RWPE1 (cell line): ENCODE measurements around the gene TH.
A peak's percentile ranks its signal among the peaks of the same experiment; 100 is the strongest.
"Not testable (repeated sequence)": the region's sequence is repeated elsewhere in the genome, so short reads cannot be mapped to it uniquely, and the experiment has no call there.

Experiments
- CTCF ChIA-PET: fragments of 350-600 bp; sonication (Branson Sonifier 250); formaldehyde crosslinking; extraction: SDS; loops from one replicate; lab custom pipeline; 2021; lab: Yijun Ruan, JAX
- POLR2A ChIA-PET: fragments of 400-600 bp; formaldehyde crosslinking; extraction: SDS; loops from one replicate; lab custom pipeline; 2020; ENCODE audit warnings: antibody characterized with exemption; ENCODE audit not compliant: low non-redundant PET; lab: Yijun Ruan, JAX
- DNase-seq: peaks from one replicate; pipeline ENCODE4 v3.0.0; 2012; ENCODE audit warnings: low spot score
- H3K27ac ChIP-seq: fragments of 450-650 bp; 2 replicates; pipeline ENCODE4 v1.5.1; 2017
- TF ChIP-seq, protein P1 (sequence below): fragments of 450-650 bp; conservative IDR thresholded peaks from 2 replicates; pipeline ENCODE4 v1.5.1; 2017; ENCODE audit warnings: low read depth, mild to moderate bottlenecking

TH gene

DNA sequence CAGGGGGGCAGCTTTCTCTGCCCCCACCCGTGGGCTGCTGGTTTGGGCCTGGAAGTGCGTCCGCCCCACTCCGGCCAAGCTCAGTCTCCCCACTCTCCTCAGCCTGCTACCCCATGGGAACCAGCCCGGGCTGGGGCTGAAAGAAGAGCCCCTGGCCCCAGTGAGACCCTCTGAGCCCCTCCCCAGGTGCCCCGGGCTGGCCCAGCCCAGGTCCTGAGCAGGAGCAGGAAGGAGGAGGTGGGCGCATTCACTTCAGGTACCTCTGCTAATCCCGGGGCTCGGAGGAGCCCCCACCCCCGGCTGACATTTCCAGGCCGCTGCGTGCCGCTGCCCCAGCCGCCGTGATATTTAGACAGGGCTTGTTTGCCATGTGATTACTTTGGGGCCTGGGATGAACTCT, 8.7 kb upstream of the TH start:
- CTCF ChIA-PET: interaction anchor here (0.7 kb wide), 1 partner anchor 15 kb away, joined by 4 read pairs; no protein-coding TSS in a partner anchor
- POLR2A ChIA-PET: no interaction called here
- DNase-seq: no peak
- peak overlapping the region; percentile 99 for H3K27ac ChIP-seq
- TF ChIP-seq, protein P1, sequence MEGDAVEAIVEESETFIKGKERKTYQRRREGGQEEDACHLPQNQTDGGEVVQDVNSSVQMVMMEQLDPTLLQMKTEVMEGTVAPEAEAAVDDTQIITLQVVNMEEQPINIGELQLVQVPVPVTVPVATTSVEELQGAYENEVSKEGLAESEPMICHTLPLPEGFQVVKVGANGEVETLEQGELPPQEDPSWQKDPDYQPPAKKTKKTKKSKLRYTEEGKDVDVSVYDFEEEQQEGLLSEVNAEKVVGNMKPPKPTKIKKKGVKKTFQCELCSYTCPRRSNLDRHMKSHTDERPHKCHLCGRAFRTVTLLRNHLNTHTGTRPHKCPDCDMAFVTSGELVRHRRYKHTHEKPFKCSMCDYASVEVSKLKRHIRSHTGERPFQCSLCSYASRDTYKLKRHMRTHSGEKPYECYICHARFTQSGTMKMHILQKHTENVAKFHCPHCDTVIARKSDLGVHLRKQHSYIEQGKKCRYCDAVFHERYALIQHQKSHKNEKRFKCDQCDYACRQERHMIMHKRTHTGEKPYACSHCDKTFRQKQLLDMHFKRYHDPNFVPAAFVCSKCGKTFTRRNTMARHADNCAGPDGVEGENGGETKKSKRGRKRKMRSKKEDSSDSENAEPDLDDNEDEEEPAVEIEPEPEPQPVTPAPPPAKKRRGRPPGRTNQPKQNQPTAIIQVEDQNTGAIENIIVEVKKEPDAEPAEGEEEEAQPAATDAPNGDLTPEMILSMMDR: no peak

DNA sequence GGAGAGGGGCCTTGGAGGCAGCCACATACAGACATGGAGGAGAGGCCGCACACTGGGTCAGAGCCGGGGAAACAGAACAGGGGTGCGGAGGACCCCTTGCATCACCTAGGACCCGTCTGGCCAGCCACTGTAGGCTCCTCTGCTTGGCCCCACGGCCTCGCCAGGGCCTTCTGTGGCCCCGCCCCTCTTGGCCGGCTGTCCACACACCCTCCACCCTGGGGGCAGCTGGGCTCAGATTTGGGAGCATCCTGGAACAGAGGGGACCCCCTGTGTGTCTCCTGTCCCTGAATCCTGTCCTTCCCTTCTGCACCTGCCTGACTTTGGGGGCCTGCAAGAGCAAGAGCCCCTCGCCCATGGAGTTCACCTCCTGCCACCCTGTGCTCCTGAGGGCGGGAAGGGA, 7.9 kb upstream of the TH start:
- TF ChIP-seq, protein P1: no peak
- POLR2A ChIA-PET: no interaction called here

DNA sequence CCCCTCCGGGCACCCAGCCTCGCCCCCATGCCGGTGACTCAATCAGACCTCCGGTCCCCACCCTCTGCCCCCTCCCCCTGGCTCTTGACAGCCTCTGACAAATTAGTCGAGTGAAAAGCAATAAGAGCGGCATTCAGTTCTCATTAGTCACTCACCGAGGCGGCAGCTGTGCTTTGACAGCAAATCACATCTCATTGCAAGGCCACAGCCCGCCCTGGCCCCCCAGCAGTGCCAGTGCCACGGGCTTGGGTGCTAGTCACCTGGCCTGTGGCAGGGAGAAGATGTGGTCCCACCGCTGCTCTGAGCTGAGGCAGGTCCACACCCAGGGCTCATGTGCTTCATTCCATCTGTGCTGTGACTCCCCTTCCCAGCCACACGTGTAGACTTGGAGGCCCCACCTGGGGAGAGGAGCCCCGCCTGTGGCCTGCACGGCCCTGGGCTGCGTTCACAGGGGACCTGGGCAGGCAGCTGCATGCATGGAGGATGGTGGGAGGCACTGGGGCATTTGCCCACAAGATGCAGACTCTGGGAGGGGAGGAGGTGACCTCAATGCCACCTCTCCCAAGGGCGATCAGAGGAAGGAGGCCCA, 7.4 kb upstream of the TH start:
- TF ChIP-seq, protein P1: no peak
- CTCF ChIA-PET: interaction anchor here (1.3 to 1.5 kb wide), 2 partner anchors 15 to 23 kb away, joined by 4 to 9 read pairs; no protein-coding TSS in a partner anchor
- DNase-seq: peak; percentile 92
- peak overlapping the region; percentile 99 for H3K27ac ChIP-seq
- POLR2A ChIA-PET: interaction anchor here (0.6 kb wide), 1 partner anchor 126 kb away, joined by 3 read pairs; no protein-coding TSS in a partner anchor

More for the DNA sequence above, 7.9 kb upstream of the TH start:
- DNase-seq: no peak
- peak overlapping the region; percentile 99 for H3K27ac ChIP-seq
- CTCF ChIA-PET: interaction anchor here (0.7 to 1.5 kb wide), 3 partner anchors 15 to 23 kb away, joined by 4 to 9 read pairs (median 4); no protein-coding TSS in a partner anchor

DNA sequence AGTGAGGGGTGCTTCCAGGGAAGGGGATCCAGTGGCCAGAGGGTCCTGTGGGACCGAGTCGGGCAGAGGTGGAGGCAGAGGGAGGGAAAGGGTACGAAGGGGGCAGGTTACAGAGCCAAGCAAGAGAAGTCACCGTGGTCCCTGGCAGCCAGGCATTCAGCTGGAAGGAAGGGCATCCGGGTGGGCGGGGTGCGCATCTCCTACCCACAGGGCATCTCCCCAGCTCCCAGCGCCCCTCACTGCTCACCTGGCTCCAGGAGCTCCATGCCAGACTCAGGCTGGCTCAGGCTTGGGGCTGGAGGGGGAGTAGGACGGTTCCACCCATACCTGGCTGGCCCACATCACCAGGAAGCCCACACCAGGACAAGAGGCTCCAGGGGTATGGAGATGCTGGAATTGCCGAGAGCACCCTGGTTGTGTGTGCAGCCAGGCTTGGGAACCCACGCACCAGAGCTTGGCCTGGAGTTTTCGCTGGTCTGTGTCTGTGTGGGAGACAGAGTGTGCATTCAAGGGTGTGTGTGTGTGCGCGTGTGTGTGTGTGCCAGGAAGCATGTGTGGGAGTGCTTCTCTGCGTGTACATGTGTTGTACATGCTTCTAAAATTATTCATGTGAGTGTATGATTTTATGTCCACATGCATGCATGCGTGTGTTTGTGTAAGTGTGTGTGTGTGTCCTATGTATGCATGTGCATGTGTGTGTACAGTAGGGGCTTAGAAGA, 6.6 kb upstream of the TH start:
- POLR2A ChIA-PET: interaction anchor here (0.6 kb wide), 1 partner anchor 127 kb away, joined by 3 read pairs; no protein-coding TSS in a partner anchor

DNA sequence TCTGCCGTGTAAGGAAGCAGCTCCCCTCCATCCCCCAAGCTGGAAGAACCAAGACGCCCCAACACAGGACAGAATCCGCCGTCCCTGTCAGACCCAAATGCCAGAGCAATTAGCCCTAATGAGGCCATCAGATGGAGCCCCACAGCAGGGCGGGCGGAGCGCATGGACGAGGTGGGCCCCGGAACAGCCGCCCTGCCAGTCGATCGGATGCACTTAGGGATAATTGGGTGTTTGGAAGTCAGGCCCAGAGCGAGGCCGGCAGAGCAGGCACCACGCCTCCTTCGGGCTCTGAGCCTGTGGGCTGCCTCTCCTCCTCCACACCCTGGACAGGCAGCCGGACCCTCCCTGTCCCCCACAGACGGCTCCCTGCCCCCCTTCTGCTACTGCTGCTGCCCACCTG, 5.5 kb upstream of the TH start:
- CTCF ChIA-PET: no interaction called here

More for the DNA sequence above, 6.6 kb upstream of the TH start:
- H3K27ac ChIP-seq: peak overlapping the region; percentile 99
- CTCF ChIA-PET: interaction anchor here (0.6 to 1.5 kb wide), 3 partner anchors 16 to 206 kb away, joined by 3 to 9 read pairs (median 4); no protein-coding TSS in a partner anchor
- DNase-seq: not testable (repeated sequence)

DNA sequence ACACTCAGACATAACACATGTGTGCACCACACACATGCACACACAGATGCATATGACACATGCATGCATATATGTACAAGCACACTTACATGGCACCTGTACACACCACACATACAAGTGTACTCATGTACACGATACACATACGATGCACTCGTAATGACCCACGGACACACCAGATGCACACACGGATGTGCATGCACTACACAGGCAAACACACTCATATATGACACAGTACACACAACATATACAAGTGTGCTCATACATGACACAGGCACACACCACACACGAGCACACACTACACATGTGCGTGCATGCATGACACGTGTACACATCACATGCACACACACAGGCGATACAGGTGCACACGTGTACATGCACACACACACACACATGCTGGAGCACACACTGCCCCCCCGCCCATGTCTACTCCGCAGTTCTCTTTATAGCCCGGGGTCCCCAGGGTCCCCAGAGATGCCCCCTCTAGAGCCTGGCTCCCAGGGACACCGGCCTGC, 4.8 kb upstream of the TH start:
- ChIA-PET POLR2A (no interaction called here), CTCF (no interaction called here)

More for the DNA sequence above, 5.5 kb upstream of the TH start:
- no peak for DNase-seq
- TF ChIP-seq, protein P1: no peak
- H3K27ac ChIP-seq: peak overlapping the region; percentile 99
- POLR2A ChIA-PET: no interaction called here

More for the DNA sequence above, 4.8 kb upstream of the TH start:
- DNase-seq: no peak
- TF ChIP-seq, protein P1: no peak
- peak overlapping the region; percentile 99 for H3K27ac ChIP-seq
